Activated B cell treated with CpG ODN at 0.5 μM for 24 hours (primary cell): Measurements from ENCODE around the gene TMEM138. TPM values are rescaled to one million over a fixed set of nuclear protein-coding genes. Genes with fewer than 3 reads are reported as not detected.

Source experiments
- ATAC-seq: fragments of 200-7000 bp; cut with Tn5 transposase; one replicate; pipeline ENCODE4 v1.10.0; 2021; ENCODE audit warnings: low read depth, mild to moderate bottlenecking, moderate library complexity
- CTCF ChIA-PET: fragments of 350-600 bp; sonication (Branson Sonifier 250); formaldehyde crosslinking; loops from one replicate; lab custom pipeline; 2021; ENCODE audit warnings: antibody characterized with exemption; lab: Charles Lee
- POLR2A ChIA-PET: fragments of 350-600 bp; sonication (Branson Sonifier 250); formaldehyde crosslinking; loops from one replicate; lab custom pipeline; 2021; ENCODE audit warnings: antibody characterized with exemption; lab: Charles Lee
- DNase-seq: peaks from one replicate; pipeline ENCODE4 v3.0.0; 2022
- H3K27ac Mint-ChIP-seq: one replicate; pipeline ENCODE4 v1.8.0; 2020; ENCODE audit warnings: mixed read lengths
- H3K27me3 Mint-ChIP-seq: one replicate; pipeline ENCODE4 v1.8.0; 2021; ENCODE audit warnings: mixed read lengths
- H3K36me3 Mint-ChIP-seq: one replicate; pipeline ENCODE4 v1.8.0; 2021; ENCODE audit warnings: low read depth, mixed read lengths
- H3K4me1 Mint-ChIP-seq: one replicate; pipeline ENCODE4 v1.8.0; 2021; ENCODE audit warnings: mixed read lengths
- H3K4me3 Mint-ChIP-seq: one replicate; pipeline ENCODE4 v1.8.0; 2020; ENCODE audit warnings: mild to moderate bottlenecking, mixed read lengths
- H3K9me3 Mint-ChIP-seq: one replicate; pipeline ENCODE4 v1.8.0; 2020; ENCODE audit warnings: mixed read lengths
- intact Hi-C: fragments of 100-400 bp; cut with micrococcal nuclease; formaldehyde crosslinking; loops from one replicate; pipeline ENCODE4 v1.15.1; 2024
- total RNA-seq: library from RNA; stranded (reverse); gene quantifications from 2 replicates; pipeline ENCODE4 v1.2.3, GENCODE V29; 2022
- TF ChIP-seq, protein P1 (sequence below): fragments of 200-600 bp; IDR thresholded peaks from one replicate; pipeline ENCODE4 v1.8.0; 2022; ENCODE audit warnings: antibody characterized with exemption, mild to moderate bottlenecking

The TMEM138 gene
- total RNA-seq, 1 donor from 2014 or later = 81.2 TPM

DNA sequence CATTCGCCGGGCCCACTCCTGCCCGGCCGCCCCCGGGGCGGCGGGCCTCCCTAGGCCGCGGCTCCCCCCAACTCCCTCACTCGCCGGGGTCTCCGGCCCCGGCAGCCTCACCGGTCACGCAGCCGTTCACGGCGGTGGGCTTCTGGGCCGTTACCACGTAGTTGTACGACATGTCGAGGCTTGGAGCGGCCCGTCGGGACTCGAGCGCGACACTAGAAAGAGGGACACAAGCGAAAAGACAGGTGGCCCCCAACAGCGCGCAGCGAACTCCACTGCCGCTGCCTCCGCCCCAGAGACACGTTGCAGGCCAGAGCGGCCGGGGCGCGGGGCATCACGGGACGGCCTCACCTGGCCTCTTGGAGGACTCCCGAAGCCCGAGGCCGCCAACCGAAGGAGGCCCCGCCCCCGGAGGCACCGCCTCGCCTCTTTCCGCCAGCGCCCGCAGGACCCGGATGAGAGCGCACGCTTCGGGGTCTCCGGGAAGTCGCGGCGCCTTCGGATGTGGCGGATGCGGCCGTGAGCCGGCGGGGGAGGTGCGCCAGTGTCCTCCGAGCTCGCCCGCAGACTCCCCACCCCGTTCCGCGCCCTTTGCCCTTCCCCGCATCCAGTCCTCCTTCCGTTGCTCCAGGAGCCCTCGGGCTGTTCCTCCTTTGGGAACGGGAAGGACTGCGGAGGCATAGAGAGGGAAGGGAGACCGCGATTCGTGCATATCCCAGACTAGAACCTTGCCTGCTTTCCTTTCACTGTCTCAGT lies 29.2 kb upstream of the TMEM138 start, which contains the start of the genes DDB1 and TKFC:
Gene DDB1 (minus strand): TSS at position 309 of the 753 bp plus-strand sequence. CDS start 137 bp downstream, at position 172.
Gene TKFC (plus strand): TSS at position 432 of the 753 bp plus-strand sequence. CDS start 1,501 bp downstream, outside the sequence.
- Mint-ChIP-seq H3K36me3 (peaks cover 37% of the 10 kb centered on the region), H3K4me3 (peak within 1 kb of the TSS; percentile 92), H3K27ac (peak within 1 kb of the TSS; percentile 93), H3K9me3 (no peaks in the 10 kb centered on the region), H3K27me3 (no peaks in the 10 kb centered on the region), H3K4me1 (peaks cover 49% of the 10 kb centered on the region)
- ATAC-seq = peak; percentile 92
- intact Hi-C loops = loop anchor here (1.0 kb wide), 2 partner anchors 39 to 96 kb away; partner anchors contain the start of gene CPSF7
- DNase-seq = peak; percentile 85
- POLR2A ChIA-PET = interaction anchor here (0.5 to 10.1 kb wide), 8 partner anchors 24 to 549 kb away, joined by 3 to 224 read pairs (median 32); partner anchors contain the start of genes CPSF7, CYB561A3, SDHAF2 and TMEM138
- TF ChIP-seq, protein P1, sequence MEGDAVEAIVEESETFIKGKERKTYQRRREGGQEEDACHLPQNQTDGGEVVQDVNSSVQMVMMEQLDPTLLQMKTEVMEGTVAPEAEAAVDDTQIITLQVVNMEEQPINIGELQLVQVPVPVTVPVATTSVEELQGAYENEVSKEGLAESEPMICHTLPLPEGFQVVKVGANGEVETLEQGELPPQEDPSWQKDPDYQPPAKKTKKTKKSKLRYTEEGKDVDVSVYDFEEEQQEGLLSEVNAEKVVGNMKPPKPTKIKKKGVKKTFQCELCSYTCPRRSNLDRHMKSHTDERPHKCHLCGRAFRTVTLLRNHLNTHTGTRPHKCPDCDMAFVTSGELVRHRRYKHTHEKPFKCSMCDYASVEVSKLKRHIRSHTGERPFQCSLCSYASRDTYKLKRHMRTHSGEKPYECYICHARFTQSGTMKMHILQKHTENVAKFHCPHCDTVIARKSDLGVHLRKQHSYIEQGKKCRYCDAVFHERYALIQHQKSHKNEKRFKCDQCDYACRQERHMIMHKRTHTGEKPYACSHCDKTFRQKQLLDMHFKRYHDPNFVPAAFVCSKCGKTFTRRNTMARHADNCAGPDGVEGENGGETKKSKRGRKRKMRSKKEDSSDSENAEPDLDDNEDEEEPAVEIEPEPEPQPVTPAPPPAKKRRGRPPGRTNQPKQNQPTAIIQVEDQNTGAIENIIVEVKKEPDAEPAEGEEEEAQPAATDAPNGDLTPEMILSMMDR = no peak
- CTCF ChIA-PET = interaction anchor here (4.0 to 10.1 kb wide), 3 partner anchors 22 to 54 kb away, joined by 92 to 561 read pairs (median 126); partner anchors contain the start of genes CYB561A3, TMEM138 and TMEM216

DNA sequence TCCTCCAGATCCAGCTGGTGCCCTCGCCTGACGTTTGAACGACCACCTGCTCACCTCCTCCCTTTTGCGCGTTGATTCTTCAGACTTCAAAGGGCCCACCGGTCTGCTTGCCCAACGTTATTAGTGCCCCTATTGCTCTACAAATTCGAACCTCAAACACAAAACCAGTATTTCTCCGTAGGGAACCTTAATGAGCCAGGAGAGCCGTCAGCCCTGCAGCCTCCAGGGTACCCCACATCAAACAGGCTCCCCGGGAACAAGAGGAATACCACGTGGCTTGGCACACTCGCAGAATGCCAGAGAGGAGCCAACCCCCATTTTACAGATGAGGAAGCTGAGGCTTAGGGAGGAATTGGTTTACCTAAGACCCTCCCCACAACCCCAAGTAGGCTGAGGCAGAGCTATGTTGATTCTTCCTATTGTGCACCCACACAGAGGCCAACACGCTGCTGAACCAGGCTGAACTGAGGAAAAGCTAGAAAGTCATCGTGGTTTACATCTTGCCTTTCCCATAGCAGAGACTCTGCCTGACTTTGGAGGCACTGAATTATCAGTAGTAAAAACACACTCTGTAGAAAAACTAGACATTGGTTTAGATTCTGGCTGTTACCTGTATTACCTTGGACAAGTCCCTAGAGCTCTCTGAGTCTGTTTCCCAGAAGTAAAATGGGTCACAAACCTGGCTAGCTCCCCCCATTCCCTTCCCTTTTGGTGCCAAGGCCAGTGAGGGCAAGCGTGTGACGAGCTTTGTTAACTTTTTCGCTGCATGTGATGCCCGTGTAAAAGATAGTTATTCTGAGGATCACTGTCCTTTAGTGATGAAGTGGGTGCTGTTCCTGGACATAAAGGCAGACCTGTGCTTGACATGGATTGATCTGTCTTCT lies 28.4 kb upstream of the TMEM138 start:
- TF ChIP-seq, protein P1 = no peak
- ChIA-PET CTCF (interaction anchor here (1.2 to 10.1 kb wide), 4 partner anchors 14 to 53 kb away, joined by 3 to 561 read pairs (median 109); partner anchors contain the start of genes CYB561A3, TMEM138 and TMEM216), POLR2A (interaction anchor here (0.5 to 10.1 kb wide), 10 partner anchors 20 to 548 kb away, joined by 3 to 224 read pairs (median 13); partner anchors contain the start of genes CPSF7, CYB561A3, SDHAF2 and TMEM138)
- intact Hi-C loops = loop anchor here (1.0 kb wide), 2 partner anchors 39 to 96 kb away; partner anchors contain the start of gene CPSF7
- DNase-seq = no peak
- no peaks in the 10 kb centered on the region for H3K27me3 Mint-ChIP-seq
- H3K27ac Mint-ChIP-seq = peak overlapping the region; percentile 93
- H3K9me3 Mint-ChIP-seq = no peaks in the 10 kb centered on the region
- H3K4me1 Mint-ChIP-seq = peaks cover 51% of the 10 kb centered on the region
- peak; percentile 5 for ATAC-seq
- peaks cover 33% of the 10 kb centered on the region for H3K36me3 Mint-ChIP-seq
- H3K4me3 Mint-ChIP-seq = peak overlapping the region; percentile 92

DNA sequence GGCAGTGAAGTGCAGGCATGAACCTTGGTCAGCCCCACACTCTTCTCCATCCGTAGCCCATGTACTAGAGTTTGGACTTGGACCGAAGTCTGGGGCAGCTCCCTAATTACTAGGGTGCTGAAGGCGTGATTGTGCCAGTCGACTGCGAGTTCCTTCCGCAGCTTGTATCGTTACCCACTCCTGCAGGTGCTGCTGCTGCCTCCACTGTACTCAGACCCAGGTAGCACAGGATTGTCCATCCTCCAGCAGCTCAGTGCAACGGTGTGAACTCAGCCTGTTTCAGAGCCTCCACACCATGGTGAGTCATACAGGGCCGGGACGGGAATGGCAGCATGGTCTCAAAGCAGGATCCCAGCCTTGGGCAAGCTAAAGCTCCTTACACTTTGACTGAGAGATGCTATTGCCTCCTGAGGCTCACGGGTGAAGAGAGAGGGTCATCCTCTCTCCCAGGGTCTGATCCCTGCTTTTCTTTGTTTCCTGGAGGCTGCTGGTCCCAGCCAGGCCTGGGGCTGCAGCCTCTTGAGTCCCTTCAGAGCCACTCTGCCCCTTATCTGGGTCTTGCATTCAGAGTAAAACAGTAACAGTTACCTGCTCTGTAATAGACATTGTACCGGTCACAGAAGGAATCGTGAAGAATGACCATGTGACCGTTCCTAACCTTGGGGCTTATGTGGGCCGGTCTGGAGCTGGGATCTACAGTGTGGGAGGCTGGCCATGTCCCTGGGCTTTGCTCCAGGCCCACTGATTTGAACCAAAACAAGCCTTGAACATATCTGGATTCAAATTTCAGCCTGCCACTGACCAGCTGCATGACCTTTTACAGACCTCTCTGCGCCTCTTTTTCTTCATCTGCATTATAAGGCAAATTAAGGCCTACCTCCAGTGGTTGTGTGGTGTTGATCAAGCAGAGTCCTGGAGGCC lies 27.5 kb upstream of the TMEM138 start:
- H3K9me3 Mint-ChIP-seq = no peaks in the 10 kb centered on the region

More for the DNA sequence above, 27.5 kb upstream of the TMEM138 start:
- Mint-ChIP-seq H3K27ac (peak overlapping the region; percentile 93), H3K27me3 (no peaks in the 10 kb centered on the region), H3K4me1 (peaks cover 51% of the 10 kb centered on the region), H3K36me3 (peaks cover 30% of the 10 kb centered on the region), H3K4me3 (peak overlapping the region; percentile 92)
- intact Hi-C loops = no loop called here
- POLR2A ChIA-PET = interaction anchor here (0.7 to 10.1 kb wide), 9 partner anchors 19 to 403 kb away, joined by 3 to 224 read pairs (median 22); partner anchors contain the start of genes CPSF7, CYB561A3, SDHAF2 and TMEM138
- DNase-seq (no peak), ATAC-seq (no peak)
- CTCF ChIA-PET = interaction anchor here (0.7 to 10.1 kb wide), 6 partner anchors 15 to 504 kb away, joined by 3 to 561 read pairs (median 60); partner anchors contain the start of genes CYB561A3, TMEM138 and TMEM216
- TF ChIP-seq, protein P1 = no peak
